ENCODE measurements around the gene SLC25A22. TPM values are rescaled to one million over a fixed set of nuclear protein-coding genes. Genes with fewer than 3 reads are reported as not detected.

Gene SLC25A22
- 16.1 and 20.9 TPM in 2 replicates for total RNA-seq

GRCh38 chr11:798093-798713 lies at the start of gene SLC25A22:
TSS of gene SLC25A22 (minus strand) at chr11:798281. CDS start at chr11:795006, 3,275 bp downstream.
- DNase-seq (ENCODE audit: extremely low read depth, low read depth, low spot score) = no peak

- DNase-seq (ENCODE audit: extremely low read depth, low read depth, low spot score) = no peak
Measured at GRCh38 chr11:847876-848275, 49.8 kb upstream of the SLC25A22 start.

GRCh38 chr11:846496-847098 lies 48.5 kb upstream of the SLC25A22 start:
- no peak for DNase-seq (ENCODE audit: extremely low read depth, low read depth, low spot score)

GRCh38 chr11:845872-846495 lies 47.9 kb upstream of the SLC25A22 start:
- DNase-seq (ENCODE audit: extremely low read depth, low read depth, low spot score) = no peak

- no peak for DNase-seq (ENCODE audit: extremely low read depth, low read depth, low spot score)
Measured at GRCh38 chr11:844693-845644, 46.9 kb upstream of the SLC25A22 start.

- peak; percentile 77 for DNase-seq (ENCODE audit: extremely low read depth, low read depth, low spot score)
Measured at GRCh38 chr11:843818-844692, 46.0 kb upstream of the SLC25A22 start.

GRCh38 chr11:843086-843734 lies 45.1 kb upstream of the SLC25A22 start:
- no peak for DNase-seq (ENCODE audit: extremely low read depth, low read depth, low spot score)

GRCh38 chr11:842370-843002 lies 44.4 kb upstream of the SLC25A22 start, which contains the start of the genes POLR2L and TSPAN4:
TSS of gene POLR2L (minus strand) at chr11:842529. CDS start at chr11:842508, 21 bp downstream.
TSS of gene TSPAN4 (plus strand) at chr11:842852. CDS start at chr11:850305, 7,453 bp downstream.
- no peak for DNase-seq (ENCODE audit: extremely low read depth, low read depth, low spot score)

- no peak for DNase-seq (ENCODE audit: extremely low read depth, low read depth, low spot score)
Measured at GRCh38 chr11:841981-842369, 43.9 kb upstream of the SLC25A22 start.

GRCh38 chr11:839875-840617 lies 42.0 kb upstream of the SLC25A22 start:
- DNase-seq (ENCODE audit: extremely low read depth, low read depth, low spot score) = no peak

- no peak for DNase-seq (ENCODE audit: extremely low read depth, low read depth, low spot score)
Measured at GRCh38 chr11:839280-839623, 41.2 kb upstream of the SLC25A22 start.

GRCh38 chr11:838441-839279 lies 40.6 kb upstream of the SLC25A22 start:
- no peak for DNase-seq (ENCODE audit: extremely low read depth, low read depth, low spot score)

GRCh38 chr11:837990-838307 lies 39.9 kb upstream of the SLC25A22 start:
- no peak for DNase-seq (ENCODE audit: extremely low read depth, low read depth, low spot score)

- no peak for DNase-seq (ENCODE audit: extremely low read depth, low read depth, low spot score)
Measured at GRCh38 chr11:837189-837989, 39.3 kb upstream of the SLC25A22 start.

GRCh38 chr11:836700-837099 lies 38.6 kb upstream of the SLC25A22 start:
- no peak for DNase-seq (ENCODE audit: extremely low read depth, low read depth, low spot score)

GRCh38 chr11:836274-836673 lies 38.2 kb upstream of the SLC25A22 start:
- no peak for DNase-seq (ENCODE audit: extremely low read depth, low read depth, low spot score)
